ENCODE results near the gene FOXN1. TPM values are rescaled to one million over a fixed set of nuclear protein-coding genes. Genes with fewer than 3 reads are reported as not detected.

FOXN1 gene
- total RNA-seq, 1 experiment from 2014 or later = not detected

DNA sequence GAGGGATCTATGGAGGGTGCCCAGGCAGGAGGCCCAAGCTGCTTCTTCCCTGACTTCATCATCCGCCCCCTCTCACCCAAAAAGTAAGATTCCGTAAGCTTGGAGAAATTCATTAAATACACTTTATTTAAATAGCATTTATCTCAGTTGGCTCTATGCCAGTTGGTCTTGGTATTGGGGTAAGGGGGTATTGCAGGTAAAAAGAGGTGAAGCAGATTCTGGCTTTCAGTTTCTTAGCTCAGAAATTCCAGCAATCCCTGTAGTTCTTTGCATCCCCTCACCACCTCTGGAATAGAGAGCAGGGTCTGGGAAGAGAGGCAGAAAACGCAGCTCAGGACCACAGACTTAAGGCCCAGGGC lies 71.3 kb downstream of the FOXN1 start:
- ChIA-PET CTCF (interaction anchor here (0.8 to 0.9 kb wide), 2 partner anchors 16 to 84 kb away, joined by 4 read pairs; no protein-coding TSS in a partner anchor), POLR2A (interaction anchor here (0.6 to 4.1 kb wide), 8 partner anchors 9 to 143 kb away, joined by 3 to 32 read pairs (median 4); partner anchors contain the start of genes BLTP2, SDF2, SPAG5 and SUPT6H)
- H3K27me3 Mint-ChIP-seq (ENCODE audit: insufficient read depth, unreplicated experiment) = no peaks in the 10 kb centered on the region
- H3K4me3 Mint-ChIP-seq (ENCODE audit: unreplicated experiment) = no peak overlapping the region
- peak overlapping the region; percentile 54 for H3K27ac Mint-ChIP-seq (ENCODE audit: low read depth, unreplicated experiment)
- peaks cover 12% of the 10 kb centered on the region for H3K4me1 Mint-ChIP-seq (ENCODE audit: insufficient read depth, unreplicated experiment)
- intact Hi-C loops (cut with micrococcal nuclease) = no loop called here
- TF ChIP-seq, protein P1, sequence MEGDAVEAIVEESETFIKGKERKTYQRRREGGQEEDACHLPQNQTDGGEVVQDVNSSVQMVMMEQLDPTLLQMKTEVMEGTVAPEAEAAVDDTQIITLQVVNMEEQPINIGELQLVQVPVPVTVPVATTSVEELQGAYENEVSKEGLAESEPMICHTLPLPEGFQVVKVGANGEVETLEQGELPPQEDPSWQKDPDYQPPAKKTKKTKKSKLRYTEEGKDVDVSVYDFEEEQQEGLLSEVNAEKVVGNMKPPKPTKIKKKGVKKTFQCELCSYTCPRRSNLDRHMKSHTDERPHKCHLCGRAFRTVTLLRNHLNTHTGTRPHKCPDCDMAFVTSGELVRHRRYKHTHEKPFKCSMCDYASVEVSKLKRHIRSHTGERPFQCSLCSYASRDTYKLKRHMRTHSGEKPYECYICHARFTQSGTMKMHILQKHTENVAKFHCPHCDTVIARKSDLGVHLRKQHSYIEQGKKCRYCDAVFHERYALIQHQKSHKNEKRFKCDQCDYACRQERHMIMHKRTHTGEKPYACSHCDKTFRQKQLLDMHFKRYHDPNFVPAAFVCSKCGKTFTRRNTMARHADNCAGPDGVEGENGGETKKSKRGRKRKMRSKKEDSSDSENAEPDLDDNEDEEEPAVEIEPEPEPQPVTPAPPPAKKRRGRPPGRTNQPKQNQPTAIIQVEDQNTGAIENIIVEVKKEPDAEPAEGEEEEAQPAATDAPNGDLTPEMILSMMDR (IDR thresholded peaks at IDR 0.05; ENCODE audit: unreplicated experiment) = no peak
- no peaks in the 10 kb centered on the region for H3K9me3 Mint-ChIP-seq (ENCODE audit: unreplicated experiment)
- H3K36me3 Mint-ChIP-seq (ENCODE audit: insufficient read depth, unreplicated experiment) = peaks cover 19% of the 10 kb centered on the region
- BruUV-seq (replicated peaks) = no TSS peak
- DNase-seq (ENCODE audit: unreplicated experiment) = no peak

DNA sequence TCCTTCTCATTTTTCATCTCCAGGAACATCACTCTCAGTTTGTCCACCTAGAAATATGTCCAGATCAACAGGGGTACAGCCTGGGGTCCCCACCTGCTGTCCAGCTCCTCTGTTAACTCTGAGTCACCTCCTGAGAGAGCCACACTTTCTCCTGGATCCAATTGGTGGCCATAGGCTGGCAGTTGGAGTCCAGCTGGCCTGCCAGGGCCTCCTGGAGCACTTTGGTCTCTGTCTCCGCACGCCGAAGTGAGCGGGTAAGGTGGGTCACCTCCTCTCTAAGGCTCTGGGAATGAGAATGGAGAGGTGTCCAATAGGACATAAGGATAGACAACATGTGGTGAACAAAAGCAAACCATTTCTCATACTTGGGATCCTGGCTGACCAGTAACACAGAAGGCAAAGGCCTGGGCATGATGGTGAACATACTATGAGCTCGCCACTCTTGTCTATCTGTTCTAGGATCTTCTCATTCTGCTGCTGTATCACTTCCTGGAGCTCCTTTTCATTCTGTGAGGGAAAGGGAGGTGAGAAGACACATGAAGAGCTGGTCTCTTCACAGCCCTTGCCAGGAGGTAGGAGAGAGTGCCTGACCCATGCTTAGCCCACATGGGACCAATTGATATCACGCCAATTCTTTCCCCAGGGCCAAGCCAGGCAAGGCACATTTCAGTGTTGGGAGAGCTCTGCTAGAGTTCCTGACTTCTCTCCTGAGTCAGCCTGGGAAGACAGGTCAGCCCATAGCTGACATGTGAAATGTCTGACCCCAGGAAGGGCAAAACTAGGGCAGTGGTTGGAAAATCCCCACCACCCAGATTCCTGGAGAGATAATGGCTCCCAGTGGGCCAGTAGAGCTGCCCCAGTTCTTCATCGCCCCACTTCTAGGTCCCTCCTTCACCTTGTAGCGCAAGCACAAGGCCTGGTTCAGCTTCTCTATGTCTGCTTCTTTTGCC lies 72.4 kb downstream of the FOXN1 start:
- no peak overlapping the region for H3K27ac Mint-ChIP-seq (ENCODE audit: low read depth, unreplicated experiment)
- TF ChIP-seq, protein P1 (IDR thresholded peaks at IDR 0.05; ENCODE audit: unreplicated experiment) = no peak
- H3K4me1 Mint-ChIP-seq (ENCODE audit: insufficient read depth, unreplicated experiment) = peaks cover 10% of the 10 kb centered on the region
- BruUV-seq (replicated peaks) = TSS peak; percentile 57
- intact Hi-C loops (cut with micrococcal nuclease) = no loop called here
- peaks cover 19% of the 10 kb centered on the region for H3K36me3 Mint-ChIP-seq (ENCODE audit: insufficient read depth, unreplicated experiment)
- ChIA-PET POLR2A (interaction anchor here (0.6 to 4.1 kb wide), 5 partner anchors 11 to 142 kb away, joined by 3 to 32 read pairs (median 3); partner anchors contain the start of gene SPAG5), CTCF (interaction anchor here (0.9 to 1.1 kb wide), 2 partner anchors 13 to 38 kb away, joined by 4 to 5 read pairs; no protein-coding TSS in a partner anchor)
- no peak for DNase-seq (ENCODE audit: unreplicated experiment)
- no peaks in the 10 kb centered on the region for H3K27me3 Mint-ChIP-seq (ENCODE audit: insufficient read depth, unreplicated experiment)
- no peak overlapping the region for H3K4me3 Mint-ChIP-seq (ENCODE audit: unreplicated experiment)
- no peaks in the 10 kb centered on the region for H3K9me3 Mint-ChIP-seq (ENCODE audit: unreplicated experiment)

DNA sequence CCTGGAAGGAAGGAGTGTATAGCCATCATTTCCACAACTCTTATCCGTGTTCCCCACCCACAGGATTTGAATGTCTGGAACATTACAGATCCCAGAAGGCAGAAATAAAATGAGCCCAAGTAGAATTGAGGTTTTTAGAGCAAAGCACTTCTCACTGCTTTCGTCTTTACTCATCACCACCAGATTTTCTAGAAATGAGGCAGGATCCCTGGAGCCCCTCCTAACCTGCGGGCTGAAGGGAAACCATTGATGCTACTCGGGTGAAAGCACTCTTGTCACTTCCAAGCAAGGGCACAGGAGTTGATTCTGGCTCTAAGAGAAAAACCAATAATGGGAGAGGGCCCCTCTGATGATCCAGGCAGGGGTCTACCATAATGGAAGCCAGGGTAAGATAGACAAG lies 73.4 kb downstream of the FOXN1 start:
- Mint-ChIP-seq H3K36me3 (ENCODE audit: insufficient read depth, unreplicated experiment) (peaks cover 19% of the 10 kb centered on the region), H3K27ac (ENCODE audit: low read depth, unreplicated experiment) (no peak overlapping the region), H3K27me3 (ENCODE audit: insufficient read depth, unreplicated experiment) (no peaks in the 10 kb centered on the region), H3K4me1 (ENCODE audit: insufficient read depth, unreplicated experiment) (peaks cover 10% of the 10 kb centered on the region), H3K9me3 (ENCODE audit: unreplicated experiment) (no peaks in the 10 kb centered on the region), H3K4me3 (ENCODE audit: unreplicated experiment) (no peak overlapping the region)
- intact Hi-C loops (cut with micrococcal nuclease) = no loop called here
- ChIA-PET POLR2A (no interaction called here), CTCF (no interaction called here)
- DNase-seq (ENCODE audit: unreplicated experiment) = no peak
- BruUV-seq (replicated peaks) = no TSS peak
- TF ChIP-seq, protein P1 (IDR thresholded peaks at IDR 0.05; ENCODE audit: unreplicated experiment) = no peak

DNA sequence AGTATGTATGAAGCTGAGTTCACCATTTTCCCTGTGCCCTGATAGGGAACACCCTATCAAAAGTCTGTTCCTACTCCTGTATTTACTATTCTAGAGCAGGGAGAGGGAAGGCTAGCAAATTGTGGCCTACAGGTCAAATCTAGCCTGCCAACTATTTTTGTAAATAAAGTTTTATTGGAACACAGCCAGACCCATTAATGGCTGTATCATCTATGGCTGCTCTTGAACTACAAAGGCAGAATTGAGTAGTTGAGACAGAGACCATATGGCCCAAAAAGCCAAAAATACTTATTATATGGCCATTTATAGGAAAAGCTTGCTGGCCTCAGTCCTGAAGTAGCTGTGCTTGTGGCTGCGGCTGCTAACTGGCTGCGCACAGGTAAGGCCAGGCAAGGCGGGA lies 74.8 kb downstream of the FOXN1 start:
- TF ChIP-seq, protein P1 (IDR thresholded peaks at IDR 0.05; ENCODE audit: unreplicated experiment) = no peak
- Mint-ChIP-seq H3K27ac (ENCODE audit: low read depth, unreplicated experiment) (no peak overlapping the region), H3K36me3 (ENCODE audit: insufficient read depth, unreplicated experiment) (peaks cover 25% of the 10 kb centered on the region), H3K4me1 (ENCODE audit: insufficient read depth, unreplicated experiment) (peaks cover 9% of the 10 kb centered on the region), H3K27me3 (ENCODE audit: insufficient read depth, unreplicated experiment) (no peaks in the 10 kb centered on the region), H3K9me3 (ENCODE audit: unreplicated experiment) (no peaks in the 10 kb centered on the region), H3K4me3 (ENCODE audit: unreplicated experiment) (no peak overlapping the region)
- intact Hi-C loops (cut with micrococcal nuclease) = no loop called here
- no peak for DNase-seq (ENCODE audit: unreplicated experiment)
- no TSS peak for BruUV-seq (replicated peaks)
- ChIA-PET POLR2A (interaction anchor here (5.7 kb wide), 1 partner anchor 10 kb away, joined by 19 read pairs; the partner anchor contains the start of gene PIGS), CTCF (interaction anchor here (1.2 kb wide), 1 partner anchor 40 kb away, joined by 3 read pairs; no protein-coding TSS in a partner anchor)
